Liver (tissue), 9 donors: Measurements from ENCODE around the gene WDR82. TPM values are rescaled to one million over a fixed set of nuclear protein-coding genes. Genes with fewer than 3 reads are reported as not detected.

Source experiments
- DNase-seq: peaks from one replicate; pipeline ENCODE4 v3.0.0-alpha.2; 2017; ENCODE audit warnings: low spot score
- H3K27ac ChIP-seq, 2 donors: one replicate each; pipeline ENCODE4 v1.7.0; 2013; ENCODE audit warnings: inconsistent platforms in 2 of 2, low read length in 2 of 2, control low read depth in 1 of 2, low read depth in 1 of 2, mild to moderate bottlenecking in 1 of 2
- H3K27me3 ChIP-seq, 4 donors: one replicate each; pipeline versions ENCODE4 v1.6.1 to v1.7.0; 2013; ENCODE audit warnings: low read length in 3 of 4, inconsistent platforms in 1 of 4, mild to moderate bottlenecking in 1 of 4, moderate library complexity in 1 of 4; ENCODE audit not compliant: control insufficient read depth in 4 of 4, insufficient read depth in 4 of 4
- H3K36me3 ChIP-seq, 4 donors: one replicate each; pipeline versions ENCODE4 v1.6.1 to v1.7.0; 2013; ENCODE audit warnings: low read length in 3 of 4, mild to moderate bottlenecking in 3 of 4, low read depth in 1 of 4, moderate library complexity in 1 of 4; ENCODE audit not compliant: control insufficient read depth in 4 of 4, insufficient read depth in 3 of 4
- H3K4me1 ChIP-seq, 4 donors: one replicate each; pipeline versions ENCODE4 v1.6.1 to v1.7.0; 2013; ENCODE audit warnings: low read length in 3 of 4, mild to moderate bottlenecking in 3 of 4, moderate library complexity in 1 of 4; ENCODE audit not compliant: control insufficient read depth in 4 of 4, insufficient read depth in 4 of 4
- H3K4me3 ChIP-seq, 3 donors: one replicate each; pipeline versions ENCODE4 v1.6.1 to v1.7.0; 2013; ENCODE audit warnings: low read length in 3 of 3, control low read depth in 1 of 3, low read depth in 1 of 3, mild to moderate bottlenecking in 1 of 3
- H3K9ac ChIP-seq, 2 donors: one replicate each; pipeline ENCODE4 v1.7.0; 2013; ENCODE audit warnings: low read length in 2 of 2, mild to moderate bottlenecking in 2 of 2, moderate library complexity in 2 of 2, control low read depth in 1 of 2, low read depth in 1 of 2
- H3K9me3 ChIP-seq, 4 donors: one replicate each; pipeline versions ENCODE4 v1.6.1 to v1.7.0; 2013; ENCODE audit warnings: low read length in 3 of 4; ENCODE audit not compliant: control insufficient read depth in 4 of 4
- EGR1 ChIP-seq, 2 donors: IDR thresholded peaks; 2 replicates each; pipeline ENCODE4 v1.6.1; 2016 to 2018; ENCODE audit warnings: antibody characterized with exemption in 2 of 2, low read depth in 2 of 2
- FOXA1 ChIP-seq: IDR thresholded peaks from 2 replicates; pipeline ENCODE4 v1.6.1; 2016; ENCODE audit warnings: antibody characterized with exemption
- FOXA2 ChIP-seq: IDR thresholded peaks from 2 replicates; pipeline ENCODE4 v1.6.1; 2016; ENCODE audit warnings: antibody characterized with exemption
- GABPA ChIP-seq, 2 donors: IDR thresholded peaks in 1 of 2; conservative IDR thresholded peaks in 1 of 2; 2 replicates each; pipeline ENCODE4 v1.6.1; 2016; ENCODE audit warnings: antibody characterized with exemption in 2 of 2, mild to moderate bottlenecking in 1 of 2, moderate library complexity in 1 of 2
- HNF4A ChIP-seq, 2 donors: conservative IDR thresholded peaks; 2 replicates each; pipeline ENCODE4 v1.6.1; 2016; ENCODE audit warnings: antibody characterized with exemption in 2 of 2, mild to moderate bottlenecking in 2 of 2
- HNF4G ChIP-seq: IDR thresholded peaks from 2 replicates; pipeline ENCODE4 v1.6.1; 2016; ENCODE audit warnings: antibody characterized with exemption
- JUND ChIP-seq, 2 donors: IDR thresholded peaks; 2 replicates each; pipeline ENCODE4 v1.6.1; 2016; ENCODE audit warnings: antibody characterized with exemption in 2 of 2
- RAD21 ChIP-seq, 2 donors: IDR thresholded peaks; 2 replicates each; pipeline ENCODE4 v1.6.1; 2016; ENCODE audit warnings: antibody characterized with exemption in 2 of 2, mild to moderate bottlenecking in 2 of 2
- SP1 ChIP-seq: IDR thresholded peaks from 2 replicates; pipeline ENCODE4 v1.6.1; 2018; ENCODE audit warnings: antibody characterized with exemption, mild to moderate bottlenecking
- YY1 ChIP-seq: IDR thresholded peaks from 2 replicates; pipeline ENCODE4 v1.6.1; 2016; ENCODE audit warnings: antibody characterized with exemption, mild to moderate bottlenecking
- WGBS: extraction: QIAGEN DNeasy Blood & Tissue Kit; methylation state at CpG from one replicate; pipeline ENCODE4 v1.1.7; 2013; 5-methylcytosine and 5-hydroxymethylcytosine counted together
- polyA plus RNA-seq, 2 donors: library from polyadenylated mRNA; stranded (reverse) in 1 of 2; unstranded in 1 of 2; fragments of 200-250 nt in 1 of 2; fragments of >200 nt in 1 of 2; fragmentation: Nextera tagmentation in 1 of 2; extraction: Ambion mirVana in 1 of 2; gene quantifications; one replicate each; pipeline versions ENCODE4 v1.2.1 to v1.2.3, GENCODE V29; 2013 to 2015
- total RNA-seq, 2 donors: library from RNA; depleted of rRNA; stranded (reverse); fragments of >200 nt; gene quantifications; one replicate each; pipeline ENCODE4 v1.2.3, GENCODE V29; 2014
- TF ChIP-seq, protein P1 (sequence below): fragments of 150-350 bp; IDR thresholded peaks from 2 replicates; pipeline ENCODE4 v1.5.1; 2017; ENCODE audit warnings: improper control_type of control experiment, low read depth, low read length; ENCODE audit not compliant: missing input control
- TF ChIP-seq, protein P2 (sequence below): IDR thresholded peaks from 2 replicates; pipeline ENCODE4 v1.6.1; 2016; ENCODE audit warnings: antibody characterized with exemption
- TF ChIP-seq, protein P3 (sequence below): IDR thresholded peaks from 2 replicates; pipeline ENCODE4 v1.6.1; 2016; ENCODE audit warnings: antibody characterized with exemption
- TF ChIP-seq, protein P4 (sequence below): IDR thresholded peaks from 2 replicates; pipeline ENCODE4 v1.6.1; 2016; ENCODE audit warnings: antibody characterized with exemption
- donor health status: healthy.
- donor health status: healthy.
- donor health status: healthy.
- donor health status: healthy.
- donor health status: healthy.

WDR82 gene
- total and polyA plus RNA-seq, 4 donors: 4.3 to 44.3 (median 25.5) TPM

DNA sequence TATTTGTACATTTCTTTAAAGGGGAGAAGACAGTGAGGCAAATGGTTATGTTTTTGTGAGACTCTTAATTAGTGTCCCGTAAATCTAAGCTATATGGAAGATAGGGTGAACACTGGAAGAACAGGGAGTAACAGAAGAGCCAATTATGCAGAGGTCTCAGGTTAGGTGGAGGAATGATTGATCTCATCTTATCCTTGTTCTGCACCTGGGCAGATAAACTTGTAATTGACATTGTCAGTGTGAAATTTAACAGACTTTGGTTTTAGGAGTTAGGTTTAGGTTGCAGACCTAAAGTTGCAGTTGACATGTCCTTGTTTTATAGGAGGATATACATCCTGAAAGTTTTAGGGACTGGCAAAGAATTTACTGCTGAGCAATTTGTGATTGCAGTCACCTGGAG is 36.4 kb downstream of the WDR82 start:
- H3K4me3 ChIP-seq: no peak overlapping the region
- H3K27ac ChIP-seq: no peak overlapping the region
- WGBS: 95% methylated on average over 1 of the region's 1 CpG
- H3K9ac ChIP-seq: no peak overlapping the region
- H3K27me3 ChIP-seq: no peaks in the 10 kb centered on the region
- TF ChIP-seq YY1: no peak
- TF ChIP-seq, protein P1, sequence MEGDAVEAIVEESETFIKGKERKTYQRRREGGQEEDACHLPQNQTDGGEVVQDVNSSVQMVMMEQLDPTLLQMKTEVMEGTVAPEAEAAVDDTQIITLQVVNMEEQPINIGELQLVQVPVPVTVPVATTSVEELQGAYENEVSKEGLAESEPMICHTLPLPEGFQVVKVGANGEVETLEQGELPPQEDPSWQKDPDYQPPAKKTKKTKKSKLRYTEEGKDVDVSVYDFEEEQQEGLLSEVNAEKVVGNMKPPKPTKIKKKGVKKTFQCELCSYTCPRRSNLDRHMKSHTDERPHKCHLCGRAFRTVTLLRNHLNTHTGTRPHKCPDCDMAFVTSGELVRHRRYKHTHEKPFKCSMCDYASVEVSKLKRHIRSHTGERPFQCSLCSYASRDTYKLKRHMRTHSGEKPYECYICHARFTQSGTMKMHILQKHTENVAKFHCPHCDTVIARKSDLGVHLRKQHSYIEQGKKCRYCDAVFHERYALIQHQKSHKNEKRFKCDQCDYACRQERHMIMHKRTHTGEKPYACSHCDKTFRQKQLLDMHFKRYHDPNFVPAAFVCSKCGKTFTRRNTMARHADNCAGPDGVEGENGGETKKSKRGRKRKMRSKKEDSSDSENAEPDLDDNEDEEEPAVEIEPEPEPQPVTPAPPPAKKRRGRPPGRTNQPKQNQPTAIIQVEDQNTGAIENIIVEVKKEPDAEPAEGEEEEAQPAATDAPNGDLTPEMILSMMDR: no peak
- no peak for TF ChIP-seq HNF4G
- no peak for TF ChIP-seq JUND (IDR thresholded peaks at IDR 0.05)
- TF ChIP-seq GABPA (IDR thresholded peaks at IDR 0.05 in 1 of 2, conservative IDR thresholded peaks at IDR 0.05 in 1 of 2): no peak
- TF ChIP-seq HNF4A (conservative IDR thresholded peaks at IDR 0.05): no peak
- TF ChIP-seq, protein P2, sequence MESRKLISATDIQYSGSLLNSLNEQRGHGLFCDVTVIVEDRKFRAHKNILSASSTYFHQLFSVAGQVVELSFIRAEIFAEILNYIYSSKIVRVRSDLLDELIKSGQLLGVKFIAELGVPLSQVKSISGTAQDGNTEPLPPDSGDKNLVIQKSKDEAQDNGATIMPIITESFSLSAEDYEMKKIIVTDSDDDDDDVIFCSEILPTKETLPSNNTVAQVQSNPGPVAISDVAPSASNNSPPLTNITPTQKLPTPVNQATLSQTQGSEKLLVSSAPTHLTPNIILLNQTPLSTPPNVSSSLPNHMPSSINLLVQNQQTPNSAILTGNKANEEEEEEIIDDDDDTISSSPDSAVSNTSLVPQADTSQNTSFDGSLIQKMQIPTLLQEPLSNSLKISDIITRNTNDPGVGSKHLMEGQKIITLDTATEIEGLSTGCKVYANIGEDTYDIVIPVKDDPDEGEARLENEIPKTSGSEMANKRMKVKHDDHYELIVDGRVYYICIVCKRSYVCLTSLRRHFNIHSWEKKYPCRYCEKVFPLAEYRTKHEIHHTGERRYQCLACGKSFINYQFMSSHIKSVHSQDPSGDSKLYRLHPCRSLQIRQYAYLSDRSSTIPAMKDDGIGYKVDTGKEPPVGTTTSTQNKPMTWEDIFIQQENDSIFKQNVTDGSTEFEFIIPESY: no peak
- DNase-seq: no peak
- no peaks in the 10 kb centered on the region for H3K36me3 ChIP-seq
- no peaks in the 10 kb centered on the region for H3K9me3 ChIP-seq
- peaks cover 9 to 52% (median 27%) of the 10 kb centered on the region in 4 donors for H3K4me1 ChIP-seq

- no peak for DNase-seq
- no peak overlapping the region for H3K9ac ChIP-seq
- no peak overlapping the region for H3K4me3 ChIP-seq
- peaks cover 11 to 50% (median 26%) of the 10 kb centered on the region in 4 donors for H3K4me1 ChIP-seq
- H3K9me3 ChIP-seq: no peaks in the 10 kb centered on the region
- no peaks in the 10 kb centered on the region for H3K27me3 ChIP-seq
- 84% methylated on average over 4 of the region's 4 CpGs for WGBS
- H3K36me3 ChIP-seq: no peaks in the 10 kb centered on the region
- TF ChIP-seq SP1 (no peak), HNF4G (no peak), HNF4A (conservative IDR thresholded peaks at IDR 0.05) (no peak), FOXA1 (no peak), FOXA2 (no peak), EGR1 (IDR thresholded peaks at IDR 0.05; ENCODE audit: low read depth in 2 of 2) (no peak), GABPA (IDR thresholded peaks at IDR 0.05 in 1 of 2, conservative IDR thresholded peaks at IDR 0.05 in 1 of 2) (no peak), RAD21 (IDR thresholded peaks at IDR 0.05) (no peak)
- TF ChIP-seq, protein P3, sequence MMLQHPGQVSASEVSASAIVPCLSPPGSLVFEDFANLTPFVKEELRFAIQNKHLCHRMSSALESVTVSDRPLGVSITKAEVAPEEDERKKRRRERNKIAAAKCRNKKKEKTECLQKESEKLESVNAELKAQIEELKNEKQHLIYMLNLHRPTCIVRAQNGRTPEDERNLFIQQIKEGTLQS: no peak
- TF ChIP-seq, protein P4, sequence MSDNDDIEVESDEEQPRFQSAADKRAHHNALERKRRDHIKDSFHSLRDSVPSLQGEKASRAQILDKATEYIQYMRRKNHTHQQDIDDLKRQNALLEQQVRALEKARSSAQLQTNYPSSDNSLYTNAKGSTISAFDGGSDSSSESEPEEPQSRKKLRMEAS: no peak
- no peak overlapping the region for H3K27ac ChIP-seq
These were observed 37.5 kb downstream of the WDR82 start for GRCh38 chr3:52240886-52241370.
